Liver (tissue), 2 donors: ENCODE results near the gene DGKB.

Experiments used
- TF ChIP-seq, protein P1 (sequence below): fragments of 150-350 bp; IDR thresholded peaks from 2 replicates; pipeline ENCODE4 v1.5.1; 2017; ENCODE audit warnings: improper control_type of control experiment, low read depth, low read length; ENCODE audit not compliant: missing input control
- TF ChIP-seq, protein P2 (sequence below): IDR thresholded peaks from 2 replicates; pipeline ENCODE4 v1.6.1; 2016; ENCODE audit warnings: antibody characterized with exemption
- TF ChIP-seq, protein P3 (sequence below): IDR thresholded peaks from 2 replicates; pipeline ENCODE4 v1.6.1; 2016; ENCODE audit warnings: antibody characterized with exemption
- TF ChIP-seq, protein P4 (sequence below): IDR thresholded peaks from 2 replicates; pipeline ENCODE4 v1.6.1; 2016; ENCODE audit warnings: antibody characterized with exemption, mild to moderate bottlenecking
- donor health status: healthy.

DNA sequence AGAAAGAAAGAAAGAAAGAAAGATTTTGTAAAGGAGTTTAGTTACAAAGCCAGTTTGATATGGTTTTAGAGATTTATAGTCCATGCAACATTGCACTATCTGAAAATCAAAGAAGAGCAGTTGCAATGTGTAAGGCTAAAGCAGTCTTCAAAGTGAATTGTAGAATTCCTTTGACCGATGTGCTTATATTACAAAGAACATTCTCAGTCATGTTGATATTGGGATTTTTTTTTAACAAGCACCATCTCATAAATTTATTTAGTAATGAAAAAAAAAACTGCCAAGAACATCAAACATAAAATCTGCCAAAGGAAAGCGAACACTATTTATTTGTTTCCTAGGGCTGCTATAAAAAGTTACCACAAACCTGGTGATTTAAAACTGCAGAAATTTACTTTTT is 133.3 kb downstream of the DGKB start:
- TF ChIP-seq, protein P1, sequence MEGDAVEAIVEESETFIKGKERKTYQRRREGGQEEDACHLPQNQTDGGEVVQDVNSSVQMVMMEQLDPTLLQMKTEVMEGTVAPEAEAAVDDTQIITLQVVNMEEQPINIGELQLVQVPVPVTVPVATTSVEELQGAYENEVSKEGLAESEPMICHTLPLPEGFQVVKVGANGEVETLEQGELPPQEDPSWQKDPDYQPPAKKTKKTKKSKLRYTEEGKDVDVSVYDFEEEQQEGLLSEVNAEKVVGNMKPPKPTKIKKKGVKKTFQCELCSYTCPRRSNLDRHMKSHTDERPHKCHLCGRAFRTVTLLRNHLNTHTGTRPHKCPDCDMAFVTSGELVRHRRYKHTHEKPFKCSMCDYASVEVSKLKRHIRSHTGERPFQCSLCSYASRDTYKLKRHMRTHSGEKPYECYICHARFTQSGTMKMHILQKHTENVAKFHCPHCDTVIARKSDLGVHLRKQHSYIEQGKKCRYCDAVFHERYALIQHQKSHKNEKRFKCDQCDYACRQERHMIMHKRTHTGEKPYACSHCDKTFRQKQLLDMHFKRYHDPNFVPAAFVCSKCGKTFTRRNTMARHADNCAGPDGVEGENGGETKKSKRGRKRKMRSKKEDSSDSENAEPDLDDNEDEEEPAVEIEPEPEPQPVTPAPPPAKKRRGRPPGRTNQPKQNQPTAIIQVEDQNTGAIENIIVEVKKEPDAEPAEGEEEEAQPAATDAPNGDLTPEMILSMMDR = no peak
- TF ChIP-seq, protein P2, sequence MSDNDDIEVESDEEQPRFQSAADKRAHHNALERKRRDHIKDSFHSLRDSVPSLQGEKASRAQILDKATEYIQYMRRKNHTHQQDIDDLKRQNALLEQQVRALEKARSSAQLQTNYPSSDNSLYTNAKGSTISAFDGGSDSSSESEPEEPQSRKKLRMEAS = no peak
- TF ChIP-seq, protein P3, sequence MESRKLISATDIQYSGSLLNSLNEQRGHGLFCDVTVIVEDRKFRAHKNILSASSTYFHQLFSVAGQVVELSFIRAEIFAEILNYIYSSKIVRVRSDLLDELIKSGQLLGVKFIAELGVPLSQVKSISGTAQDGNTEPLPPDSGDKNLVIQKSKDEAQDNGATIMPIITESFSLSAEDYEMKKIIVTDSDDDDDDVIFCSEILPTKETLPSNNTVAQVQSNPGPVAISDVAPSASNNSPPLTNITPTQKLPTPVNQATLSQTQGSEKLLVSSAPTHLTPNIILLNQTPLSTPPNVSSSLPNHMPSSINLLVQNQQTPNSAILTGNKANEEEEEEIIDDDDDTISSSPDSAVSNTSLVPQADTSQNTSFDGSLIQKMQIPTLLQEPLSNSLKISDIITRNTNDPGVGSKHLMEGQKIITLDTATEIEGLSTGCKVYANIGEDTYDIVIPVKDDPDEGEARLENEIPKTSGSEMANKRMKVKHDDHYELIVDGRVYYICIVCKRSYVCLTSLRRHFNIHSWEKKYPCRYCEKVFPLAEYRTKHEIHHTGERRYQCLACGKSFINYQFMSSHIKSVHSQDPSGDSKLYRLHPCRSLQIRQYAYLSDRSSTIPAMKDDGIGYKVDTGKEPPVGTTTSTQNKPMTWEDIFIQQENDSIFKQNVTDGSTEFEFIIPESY = no peak
- TF ChIP-seq, protein P4, sequence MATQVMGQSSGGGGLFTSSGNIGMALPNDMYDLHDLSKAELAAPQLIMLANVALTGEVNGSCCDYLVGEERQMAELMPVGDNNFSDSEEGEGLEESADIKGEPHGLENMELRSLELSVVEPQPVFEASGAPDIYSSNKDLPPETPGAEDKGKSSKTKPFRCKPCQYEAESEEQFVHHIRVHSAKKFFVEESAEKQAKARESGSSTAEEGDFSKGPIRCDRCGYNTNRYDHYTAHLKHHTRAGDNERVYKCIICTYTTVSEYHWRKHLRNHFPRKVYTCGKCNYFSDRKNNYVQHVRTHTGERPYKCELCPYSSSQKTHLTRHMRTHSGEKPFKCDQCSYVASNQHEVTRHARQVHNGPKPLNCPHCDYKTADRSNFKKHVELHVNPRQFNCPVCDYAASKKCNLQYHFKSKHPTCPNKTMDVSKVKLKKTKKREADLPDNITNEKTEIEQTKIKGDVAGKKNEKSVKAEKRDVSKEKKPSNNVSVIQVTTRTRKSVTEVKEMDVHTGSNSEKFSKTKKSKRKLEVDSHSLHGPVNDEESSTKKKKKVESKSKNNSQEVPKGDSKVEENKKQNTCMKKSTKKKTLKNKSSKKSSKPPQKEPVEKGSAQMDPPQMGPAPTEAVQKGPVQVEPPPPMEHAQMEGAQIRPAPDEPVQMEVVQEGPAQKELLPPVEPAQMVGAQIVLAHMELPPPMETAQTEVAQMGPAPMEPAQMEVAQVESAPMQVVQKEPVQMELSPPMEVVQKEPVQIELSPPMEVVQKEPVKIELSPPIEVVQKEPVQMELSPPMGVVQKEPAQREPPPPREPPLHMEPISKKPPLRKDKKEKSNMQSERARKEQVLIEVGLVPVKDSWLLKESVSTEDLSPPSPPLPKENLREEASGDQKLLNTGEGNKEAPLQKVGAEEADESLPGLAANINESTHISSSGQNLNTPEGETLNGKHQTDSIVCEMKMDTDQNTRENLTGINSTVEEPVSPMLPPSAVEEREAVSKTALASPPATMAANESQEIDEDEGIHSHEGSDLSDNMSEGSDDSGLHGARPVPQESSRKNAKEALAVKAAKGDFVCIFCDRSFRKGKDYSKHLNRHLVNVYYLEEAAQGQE = no peak
